ENCODE results near the gene TAF6. TPM values are rescaled to one million over a fixed set of nuclear protein-coding genes. Genes with fewer than 3 reads are reported as not detected.

TAF6 gene
- total RNA-seq, 4 donors from 2014 or later, result 36.3 to 107 (median 68.7) TPM

DNA sequence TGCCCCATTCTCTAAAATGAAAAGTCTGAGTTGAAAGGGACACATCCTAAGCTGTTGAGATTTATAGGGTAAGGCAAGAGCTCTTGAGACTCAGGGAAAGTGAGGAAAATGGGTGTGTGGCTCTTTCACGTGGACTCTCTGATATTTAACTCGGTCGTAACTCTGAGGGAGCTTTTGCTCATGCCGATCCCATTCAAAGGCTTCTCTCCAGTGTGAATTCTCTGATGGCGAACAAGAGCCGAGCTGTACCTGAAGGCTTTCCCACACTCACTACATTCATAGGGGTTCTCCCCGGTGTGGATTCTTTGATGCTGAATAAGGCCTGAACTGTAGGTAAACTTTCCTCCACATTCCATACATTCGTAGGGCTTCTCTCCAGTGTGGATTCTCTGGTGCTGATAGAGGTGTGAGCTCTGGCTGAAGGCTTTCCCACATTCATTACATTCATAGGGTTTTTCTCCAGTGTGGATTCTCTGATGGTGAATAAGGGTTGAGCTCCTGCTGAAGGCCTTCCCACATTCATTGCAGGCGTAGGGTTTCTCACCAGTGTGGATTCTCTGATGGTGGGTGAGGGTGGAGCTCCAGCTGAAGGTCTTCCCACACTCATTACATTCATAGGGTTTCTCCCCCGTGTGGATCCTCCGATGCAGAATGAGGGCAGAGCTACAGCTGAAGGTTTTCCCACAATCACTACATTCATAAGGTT, 48.0 kb downstream of the TAF6 start:
- no peaks in the 10 kb centered on the region for H3K27me3 ChIP-seq
- peaks cover 0 to 5% (median 0%) of the 10 kb centered on the region in 3 donors for H3K4me1 ChIP-seq
- 89 to 100% methylated on average over 5 to 6 of the region's 11 CpGs for WGBS, 2 donors (ENCODE audit: low coverage in 1 of 2)
- peaks cover 0 to 25% (median 0%) of the 10 kb centered on the region in 3 donors for H3K9me3 ChIP-seq
- H3K36me3 ChIP-seq, result peaks cover 15 to 93% of the 10 kb centered on the region in 2 donors
- ATAC-seq, result no peak
- TF ChIP-seq CTCF (IDR thresholded peaks at IDR 0.05), result no peak
- TF ChIP-seq POLR2AphosphoS5 (IDR thresholded peaks at IDR 0.05), result no peak
- no peak for TF ChIP-seq POLR2A (IDR thresholded peaks at IDR 0.05)
- no peak for TF ChIP-seq EP300 (IDR thresholded peaks at IDR 0.05)
- H3K27ac ChIP-seq, result no peak overlapping the region
- no peak overlapping the region for H3K4me3 ChIP-seq

DNA sequence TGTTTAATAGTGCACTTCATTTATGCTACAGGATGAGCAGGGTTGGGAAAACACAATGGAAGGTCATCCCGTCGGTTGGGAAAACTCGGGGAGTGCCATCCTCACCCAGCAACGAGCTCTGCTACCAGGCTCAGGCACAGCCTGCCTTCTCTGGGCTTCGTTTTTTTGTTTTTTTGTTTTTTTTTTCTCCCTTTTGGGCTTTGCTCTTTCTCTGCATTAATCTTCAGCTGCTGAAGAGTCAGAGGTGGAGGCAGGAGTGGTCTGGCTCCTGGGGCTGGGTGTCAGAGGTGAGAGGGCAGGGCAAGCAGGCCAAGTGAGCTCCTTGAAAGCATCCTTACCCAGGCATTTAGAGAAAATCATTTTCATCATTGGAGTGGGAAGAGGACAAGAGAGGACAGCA, 49.2 kb downstream of the TAF6 start:
- H3K36me3 ChIP-seq, result peaks cover 15 to 85% of the 10 kb centered on the region in 2 donors
- 80 to 98% methylated on average over 1 to 5 of the region's 5 CpGs for WGBS, 2 donors (ENCODE audit: low coverage in 1 of 2)
- H3K4me3 ChIP-seq, result no peak overlapping the region
- no peak for ATAC-seq
- no peak overlapping the region for H3K27ac ChIP-seq
- TF ChIP-seq CTCF (IDR thresholded peaks at IDR 0.05) (no peak), POLR2AphosphoS5 (IDR thresholded peaks at IDR 0.05) (no peak), EP300 (IDR thresholded peaks at IDR 0.05) (no peak), POLR2A (IDR thresholded peaks at IDR 0.05) (no peak)
- H3K9me3 ChIP-seq, result peaks cover 0 to 25% (median 0%) of the 10 kb centered on the region in 3 donors
- no peaks in the 10 kb centered on the region for H3K27me3 ChIP-seq
- H3K4me1 ChIP-seq, result peaks cover 0 to 17% (median 0%) of the 10 kb centered on the region in 3 donors

DNA sequence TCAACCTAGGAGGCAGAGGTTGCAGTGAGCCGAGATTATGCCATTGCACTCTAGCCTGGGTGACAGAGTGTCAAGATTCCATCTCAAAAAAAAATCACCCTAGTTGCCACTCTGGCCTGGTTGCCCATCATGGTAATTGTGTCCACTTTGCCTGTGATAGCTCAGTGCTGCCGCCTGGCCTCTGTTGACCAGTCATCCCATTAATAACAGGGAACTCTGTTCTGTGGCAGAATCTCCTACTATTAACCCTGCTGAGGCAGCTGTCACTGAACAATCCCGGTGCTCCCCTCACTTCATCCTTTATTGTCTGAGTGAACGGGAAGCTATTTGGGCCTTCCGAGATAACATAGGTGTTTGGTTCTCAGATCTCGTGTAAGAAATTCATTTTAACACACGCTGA, 52.2 kb downstream of the TAF6 start:
- Histone ChIP-seq H3K36me3 (peaks cover 9 to 84% of the 10 kb centered on the region in 2 donors), H3K27me3 (no peaks in the 10 kb centered on the region), H3K27ac (no peak overlapping the region), H3K9me3 (peaks cover 0 to 17% (median 0%) of the 10 kb centered on the region in 3 donors), H3K4me1 (peaks cover 0 to 19% (median 0%) of the 10 kb centered on the region in 3 donors), H3K4me3 (no peak overlapping the region)
- WGBS, 2 donors (ENCODE audit: low coverage in 1 of 2), result 62% methylated on average over 6 of the region's 7 CpGs; no CpG with 5 or more reads in 1 of the 2 donors
- no peak for ATAC-seq
- no peak for TF ChIP-seq EP300 (IDR thresholded peaks at IDR 0.05)
- TF ChIP-seq CTCF (IDR thresholded peaks at IDR 0.05), result no peak
- no peak for TF ChIP-seq POLR2A (IDR thresholded peaks at IDR 0.05)
- no peak for TF ChIP-seq POLR2AphosphoS5 (IDR thresholded peaks at IDR 0.05)

DNA sequence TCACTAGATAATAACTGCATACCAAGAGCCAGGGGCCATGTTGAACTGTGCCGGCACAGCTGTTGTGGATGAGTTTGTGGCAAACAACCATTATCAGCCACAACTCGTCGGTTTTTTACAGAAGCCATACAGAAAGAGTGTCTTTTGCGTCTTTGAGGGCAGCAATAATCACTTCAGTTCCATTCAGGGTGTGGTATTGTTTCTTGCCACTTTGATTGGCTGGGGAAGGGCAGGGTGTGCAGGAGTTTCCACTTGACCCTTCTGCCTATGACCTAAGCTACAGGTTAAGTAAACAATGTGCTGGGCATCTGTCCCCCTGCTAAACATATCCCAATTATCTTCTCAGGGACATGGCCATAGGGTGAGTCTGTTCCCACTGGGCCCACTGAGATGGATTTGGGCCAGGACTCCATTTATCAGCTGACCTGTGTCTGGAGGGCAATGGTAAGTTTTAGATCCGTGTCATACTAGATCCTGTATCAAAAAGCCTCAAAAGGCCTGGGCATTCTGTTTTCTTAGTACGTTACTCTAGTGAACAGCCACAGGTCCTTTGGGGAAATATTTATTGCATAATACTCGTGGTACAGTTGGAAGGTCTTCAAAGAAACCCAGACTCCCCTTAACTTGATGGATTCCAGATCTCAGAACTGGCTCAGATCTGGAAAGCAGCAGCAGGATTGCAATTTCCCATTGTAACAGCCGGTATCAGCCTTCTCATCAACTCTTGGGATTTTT, 53.5 kb downstream of the TAF6 start:
- TF ChIP-seq EP300 (IDR thresholded peaks at IDR 0.05) (no peak), POLR2A (IDR thresholded peaks at IDR 0.05) (no peak), POLR2AphosphoS5 (IDR thresholded peaks at IDR 0.05) (peak; percentile 92), CTCF (IDR thresholded peaks at IDR 0.05) (no peak)
- no peaks in the 10 kb centered on the region for H3K27me3 ChIP-seq
- H3K4me3 ChIP-seq, result no peak overlapping the region
- ATAC-seq, result peak; percentile 90
- peaks cover 0 to 4% (median 0%) of the 10 kb centered on the region in 3 donors for H3K9me3 ChIP-seq
- H3K36me3 ChIP-seq, result peaks cover 0 to 84% of the 10 kb centered on the region in 2 donors
- H3K4me1 ChIP-seq, result peaks cover 0 to 19% (median 0%) of the 10 kb centered on the region in 3 donors
- WGBS, 2 donors (ENCODE audit: low coverage in 1 of 2), result 30 to 52% methylated on average over 8 of the region's 8 CpGs
- peak overlapping the region; percentile 17 to 76 (median 56) for H3K27ac ChIP-seq
